Stimulated activated CD8-positive, alpha-beta memory T cell treated with anti-CD3 and anti-CD28 coated beads, Interleukin-7, amount 100 ng/mL, for 24 hours (primary cell): ENCODE measurements around the gene HNRNPU.
A peak's percentile ranks its signal among the peaks of the same experiment; 100 is the strongest.

Experiments
- DNase-seq: peaks from one replicate; pipeline ENCODE4 v3.0.0-alpha.2; 2020; ENCODE audit warnings: low read depth

The HNRNPU gene

GRCh38 chr1:244862699-244863490, 1.4 kb downstream of the HNRNPU start:
- peak; percentile 97 for DNase-seq

DNA sequence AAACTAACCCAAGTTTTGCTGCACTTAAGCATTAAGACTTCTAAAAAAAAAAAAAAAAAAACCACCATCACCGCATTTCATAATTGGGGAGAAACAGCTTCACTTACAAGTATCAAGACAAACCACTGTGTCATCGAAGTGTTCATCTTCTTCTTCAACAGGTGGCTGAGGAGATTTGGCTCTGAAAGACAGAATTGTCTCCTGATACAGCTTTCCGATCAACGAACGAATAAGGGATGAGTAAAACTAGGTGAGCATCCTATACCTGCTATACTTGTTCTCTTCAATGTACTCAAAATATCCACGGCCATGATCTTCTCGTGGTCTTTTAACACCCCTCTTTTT, 2.0 kb downstream of the HNRNPU start:
- no peak for DNase-seq

DNA sequence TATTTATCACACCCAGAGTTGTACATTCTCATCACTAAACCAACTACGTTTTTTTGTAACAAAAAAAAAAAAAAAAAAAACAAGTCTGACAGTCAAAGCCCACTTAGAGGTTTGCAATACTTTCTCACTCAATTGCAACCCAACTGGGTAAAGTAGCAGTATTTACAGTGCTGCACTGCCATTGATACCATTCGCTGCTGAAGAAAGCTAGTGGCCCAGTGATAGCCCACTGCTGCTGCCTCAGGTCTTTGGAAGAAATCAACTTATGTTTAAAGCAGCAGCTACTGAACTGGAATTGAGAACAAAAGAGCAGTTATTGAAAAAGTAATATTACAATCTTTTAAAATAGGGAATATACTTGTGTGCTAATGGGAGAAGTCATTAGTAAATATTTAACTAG, 2.7 kb downstream of the HNRNPU start:
- no peak for DNase-seq

DNA sequence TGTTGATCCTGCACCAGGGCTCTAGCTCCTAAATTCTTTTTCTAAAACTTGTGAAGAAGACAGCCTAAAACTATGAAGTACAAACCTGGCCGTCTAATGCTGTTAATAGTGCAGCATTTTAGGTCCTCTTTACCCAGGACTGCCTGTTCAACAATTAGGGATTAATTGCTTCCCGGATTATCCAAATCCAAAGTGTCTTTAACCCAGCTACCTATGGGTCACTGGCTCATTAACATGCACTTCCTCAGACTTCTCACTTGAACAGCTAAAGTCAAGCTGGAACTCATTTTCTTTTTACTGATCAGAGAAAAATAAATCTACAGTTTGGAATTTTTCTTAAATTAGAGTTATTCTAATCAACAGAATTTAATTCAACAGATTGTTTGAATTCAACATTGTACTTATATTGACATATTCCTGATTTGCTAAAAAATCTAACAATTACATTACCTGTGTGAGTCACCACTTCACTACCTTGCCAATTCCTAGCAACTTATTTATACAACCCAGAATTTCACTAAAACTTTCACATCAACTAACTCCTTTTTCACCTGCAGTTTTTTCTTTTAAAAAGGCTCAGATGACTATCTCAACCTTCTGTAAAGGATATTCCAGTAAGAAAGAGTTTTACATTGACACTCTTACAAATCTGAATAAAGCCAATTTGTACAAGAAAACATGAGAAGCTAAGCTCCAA, 3.3 kb downstream of the HNRNPU start:
- no peak for DNase-seq

GRCh38 chr1:244860078-244860477, 4.3 kb downstream of the HNRNPU start:
- DNase-seq: no peak

DNA sequence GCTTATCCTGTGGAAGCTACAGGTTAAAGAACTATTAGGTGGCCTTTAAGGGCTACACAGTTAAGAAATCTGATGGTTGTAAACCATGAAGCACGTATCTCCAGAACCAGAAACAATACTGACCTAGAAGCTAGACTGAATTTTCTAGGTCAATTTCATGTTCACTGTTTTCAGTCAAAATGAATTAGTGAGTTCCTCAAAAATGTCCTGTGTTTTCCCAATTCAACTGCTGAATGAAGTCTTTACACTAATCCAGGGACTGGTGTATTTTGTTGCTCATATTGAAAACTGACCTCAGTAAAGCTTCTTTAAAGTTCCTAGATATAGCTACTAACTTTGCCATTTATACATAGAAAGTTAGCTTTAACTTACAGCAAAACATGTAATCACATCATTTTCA, 6.0 kb downstream of the HNRNPU start:
- DNase-seq: no peak

GRCh38 chr1:244857761-244858160, 6.6 kb downstream of the HNRNPU start:
- no peak for DNase-seq

GRCh38 chr1:244854865-244855578, 9.3 kb downstream of the HNRNPU start:
- no peak for DNase-seq

DNA sequence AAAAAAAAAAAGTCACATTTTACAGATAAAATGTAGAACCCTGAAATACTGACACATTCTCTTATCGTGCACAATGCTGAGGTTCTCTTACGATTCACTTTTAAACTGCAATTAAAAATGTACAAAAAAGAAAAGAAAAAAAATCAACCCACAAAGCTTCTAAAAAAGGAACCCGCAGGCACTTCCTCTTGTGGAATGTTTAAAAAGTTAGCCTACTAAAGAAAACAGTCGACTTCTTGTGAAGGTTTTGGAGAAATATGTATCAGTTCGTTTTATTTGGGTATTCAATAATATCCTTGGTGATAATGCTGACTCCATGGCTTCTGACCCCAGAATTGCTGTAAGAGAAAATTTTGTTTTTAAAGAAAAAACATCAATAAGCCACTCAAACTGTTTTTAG, 10.2 kb downstream of the HNRNPU start:
- no peak for DNase-seq

- no peak for DNase-seq
Measured at GRCh38 chr1:244852694-244853093, 11.6 kb downstream of the HNRNPU start.

GRCh38 chr1:244851546-244852231, 12.7 kb downstream of the HNRNPU start:
- DNase-seq: no peak

GRCh38 chr1:244850896-244851295, 13.4 kb downstream of the HNRNPU start:
- DNase-seq: no peak

- DNase-seq: no peak
Measured at GRCh38 chr1:244850099-244850852, 14.1 kb downstream of the HNRNPU start.

DNA sequence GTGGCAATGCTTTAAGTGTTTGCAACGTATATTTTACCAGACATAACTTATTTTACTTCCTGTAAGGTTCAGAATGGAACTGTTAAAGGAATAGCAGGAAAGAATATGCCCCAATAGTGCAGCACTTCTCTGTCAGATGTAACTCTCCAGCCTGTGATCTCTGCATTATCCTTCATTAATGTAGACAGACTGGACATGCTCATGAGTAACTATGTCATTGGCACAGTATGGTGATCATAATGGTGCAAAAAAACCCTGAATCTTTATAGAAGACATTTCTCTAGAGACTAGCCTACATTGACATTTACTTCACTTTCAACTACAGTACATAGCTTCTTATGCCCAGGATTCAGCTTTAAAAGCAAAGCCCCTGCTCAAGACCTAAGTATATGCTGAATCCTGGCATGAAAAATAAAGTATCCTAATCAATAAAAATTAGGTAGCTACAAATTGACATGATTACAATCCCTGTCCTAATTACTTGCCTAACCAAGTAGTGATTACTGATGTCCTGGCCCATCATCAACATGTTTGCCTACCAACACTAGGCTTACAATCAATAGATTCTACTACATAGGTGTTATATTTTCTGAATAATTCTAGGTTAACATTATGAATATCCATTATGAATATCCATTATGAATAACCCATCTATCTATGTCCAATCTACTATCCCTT, 15.0 kb downstream of the HNRNPU start:
- DNase-seq: no peak

- no peak for DNase-seq
Measured at GRCh38 chr1:244846653-244847052, 17.7 kb downstream of the HNRNPU start.

- no peak for DNase-seq
Measured at GRCh38 chr1:244844155-244845121, 19.9 kb downstream of the HNRNPU start.

DNA sequence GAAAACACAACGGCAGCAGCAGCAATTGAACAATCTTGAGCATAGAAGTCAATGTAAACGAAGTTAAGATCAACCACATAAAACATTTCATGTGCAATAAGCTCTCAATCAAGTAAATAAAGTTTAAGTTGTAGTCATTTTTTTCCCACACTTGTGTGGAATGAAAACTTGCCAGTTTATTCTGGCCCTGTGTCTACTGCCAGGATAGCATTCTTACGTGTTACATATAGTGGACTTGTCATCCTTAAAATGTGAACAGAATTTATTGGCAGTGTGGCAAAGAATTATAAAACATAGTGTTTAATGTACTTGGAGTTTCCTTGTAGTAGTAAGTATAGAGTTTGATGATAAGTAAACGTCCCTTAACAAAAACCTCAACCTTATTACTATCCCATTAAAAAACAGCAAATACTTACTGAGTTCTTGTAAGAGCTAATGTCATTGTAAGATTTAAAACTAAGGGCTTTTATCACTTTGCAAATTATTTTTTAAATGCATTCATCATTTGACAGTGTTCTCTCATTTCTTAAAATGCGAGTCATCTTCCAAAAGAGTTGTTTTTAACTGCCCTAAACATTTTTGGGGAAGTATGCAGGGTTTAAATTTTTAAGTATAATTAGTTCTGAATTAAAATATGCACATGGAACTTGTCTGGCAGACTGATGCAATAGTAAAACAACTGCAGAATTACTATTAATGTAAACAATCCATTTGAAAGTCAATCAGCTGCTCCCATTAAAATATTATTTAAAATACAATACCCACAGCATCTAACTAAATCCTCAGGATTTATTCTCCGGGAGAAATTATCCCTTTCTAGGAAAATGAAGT, 21.0 kb downstream of the HNRNPU start:
- DNase-seq: no peak

DNA sequence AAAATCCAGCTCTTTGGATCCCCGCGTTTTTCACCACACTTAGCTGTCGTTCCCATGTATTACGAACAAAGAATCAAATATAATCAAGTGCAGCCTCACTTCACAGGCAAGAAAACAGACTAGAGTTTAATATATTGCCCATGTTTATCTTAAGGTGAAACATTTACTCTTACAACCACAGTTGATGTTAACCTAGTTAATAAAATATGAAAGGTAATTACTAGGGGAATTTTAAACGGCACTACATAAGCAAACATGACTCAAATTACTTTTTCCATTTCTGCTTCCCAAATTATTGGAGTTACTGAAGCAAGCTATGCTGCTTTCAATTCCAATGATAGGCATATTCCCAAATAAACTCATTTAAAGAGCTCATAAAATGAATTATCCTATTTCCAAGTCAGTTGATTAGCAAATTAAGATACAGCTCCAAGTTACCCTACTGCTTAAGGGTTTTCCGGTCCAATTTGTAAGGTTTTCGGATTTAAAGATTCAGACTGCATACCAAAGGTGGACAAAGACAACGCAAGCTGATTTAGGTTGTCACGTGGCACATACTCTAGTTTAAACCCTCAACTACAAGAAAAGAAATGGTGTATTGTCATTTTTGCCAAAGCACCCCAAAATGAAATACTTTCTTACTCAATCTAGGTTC, 22.9 kb downstream of the HNRNPU start:
- no peak for DNase-seq
